Effector CD4-positive, alpha-beta T cell (primary cell): Measurements from ENCODE around the gene NTF4.
A peak's percentile ranks its signal among the peaks of the same experiment; 100 is the strongest.
"Not testable (repeated sequence)": the region's sequence is repeated elsewhere in the genome, so short reads cannot be mapped to it uniquely, and the experiment has no call there.

Experiments
- DNase-seq: peaks from one replicate; pipeline ENCODE4 v3.0.0-alpha.2; 2020

The NTF4 gene

DNA sequence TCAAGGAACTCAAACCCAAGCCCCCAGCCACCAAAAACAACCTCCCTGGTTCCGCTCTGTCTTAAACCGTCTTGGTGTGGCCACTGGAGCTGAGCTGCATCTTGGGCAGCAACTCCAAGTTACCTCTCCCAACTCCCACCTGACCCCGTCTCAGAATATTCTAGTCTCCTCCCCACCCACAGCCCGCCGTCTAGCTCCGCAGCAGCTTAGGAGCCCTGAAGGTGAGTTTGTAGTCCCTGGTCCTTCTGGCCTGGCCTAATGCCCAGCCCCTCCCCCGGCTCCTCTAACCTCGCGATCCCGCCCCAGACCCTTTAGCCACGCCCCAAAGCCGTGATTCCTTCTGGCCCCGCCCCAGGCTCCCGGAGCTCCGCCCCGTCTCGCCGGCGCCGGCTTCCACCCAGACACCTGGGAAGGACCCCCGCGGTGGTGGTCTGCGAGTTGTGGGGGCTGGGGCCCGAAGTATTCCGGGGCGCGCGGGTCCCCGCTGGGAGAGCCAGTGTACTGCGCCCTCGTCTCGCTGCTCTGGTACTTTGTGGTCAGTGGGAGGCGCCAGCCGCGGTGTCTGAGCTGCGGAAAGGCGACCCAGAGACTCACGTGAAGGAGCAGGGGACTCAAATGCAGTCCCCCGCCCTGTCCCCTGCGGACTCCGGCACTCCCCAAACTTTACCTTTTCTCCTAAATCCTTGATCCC is 45.2 kb downstream of the NTF4 start:
- DNase-seq = peak; percentile 48

- DNase-seq = not testable (repeated sequence)
These were observed 46.0 kb downstream of the NTF4 start for GRCh38 chr19:49018388-49019241.

DNA sequence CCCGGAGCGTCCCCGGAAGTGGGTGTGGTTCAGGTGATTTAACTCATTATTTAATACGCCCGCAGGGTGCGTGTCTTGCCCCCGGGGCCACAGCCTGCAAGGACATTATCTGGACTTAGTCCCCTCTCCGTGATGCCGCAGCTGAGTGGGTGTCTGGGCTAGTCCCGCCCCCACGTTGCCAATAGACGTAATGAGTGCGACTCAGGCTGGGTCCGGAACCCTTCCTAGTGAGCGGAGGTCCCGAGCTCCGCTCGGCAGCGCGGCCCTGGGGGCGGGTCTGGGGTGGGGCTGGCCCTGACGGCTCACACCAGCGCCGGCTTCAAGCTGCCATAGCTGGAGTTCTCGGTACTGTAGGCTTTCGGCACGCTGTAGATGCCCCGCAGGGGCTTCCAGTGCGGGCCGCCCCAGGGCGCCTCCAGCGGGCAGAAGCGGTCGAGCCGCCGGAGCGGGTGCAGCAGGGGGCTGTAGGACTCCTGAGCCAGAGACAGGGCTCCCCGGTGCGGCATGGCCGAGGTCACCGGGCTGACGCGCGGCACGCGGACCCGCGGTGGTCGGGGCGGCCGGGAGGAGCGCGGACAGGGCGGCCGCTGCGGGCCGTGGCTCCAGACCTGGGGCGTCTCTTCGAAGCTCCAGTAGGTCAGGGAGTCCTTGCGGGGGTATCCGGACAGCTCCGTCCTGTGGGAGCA is 46.8 kb downstream of the NTF4 start:
- DNase-seq = peak; percentile 59

DNA sequence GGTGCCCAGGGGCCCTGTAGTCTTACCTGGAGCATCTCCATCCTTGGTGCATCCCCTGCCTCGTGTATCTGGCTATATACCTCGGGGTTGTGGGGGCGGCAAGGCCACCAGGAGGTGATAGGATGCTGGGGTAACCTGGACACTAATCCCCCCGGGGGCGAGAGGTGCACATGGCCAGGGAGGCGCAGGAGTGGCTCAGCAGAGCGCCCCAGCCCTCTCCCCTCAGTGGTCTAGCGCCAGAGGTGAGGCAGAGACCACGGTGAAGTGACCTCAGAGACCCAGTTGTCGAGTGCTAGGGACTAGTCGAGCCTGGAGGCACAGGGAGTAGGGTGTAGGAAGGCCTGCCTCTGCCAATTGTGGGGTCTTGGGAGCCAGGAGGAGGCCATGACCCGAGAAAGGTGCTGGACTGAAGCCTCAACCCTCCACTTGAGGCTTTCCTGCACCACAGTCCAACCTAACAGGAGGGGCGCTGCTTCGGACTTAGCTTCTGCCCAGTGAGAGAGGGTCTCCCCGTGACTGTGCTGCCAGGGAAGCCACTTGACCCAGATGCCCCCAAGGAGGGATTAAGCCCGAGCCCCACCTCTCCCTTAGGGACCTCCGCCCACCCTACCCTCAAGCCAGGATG is 47.5 kb downstream of the NTF4 start, which contains the start of gene LHB:
LHB (minus strand) TSS at position 51 of the 625 bp plus-strand sequence; CDS start at position 41, 10 bp downstream.
- no peak for DNase-seq

DNA sequence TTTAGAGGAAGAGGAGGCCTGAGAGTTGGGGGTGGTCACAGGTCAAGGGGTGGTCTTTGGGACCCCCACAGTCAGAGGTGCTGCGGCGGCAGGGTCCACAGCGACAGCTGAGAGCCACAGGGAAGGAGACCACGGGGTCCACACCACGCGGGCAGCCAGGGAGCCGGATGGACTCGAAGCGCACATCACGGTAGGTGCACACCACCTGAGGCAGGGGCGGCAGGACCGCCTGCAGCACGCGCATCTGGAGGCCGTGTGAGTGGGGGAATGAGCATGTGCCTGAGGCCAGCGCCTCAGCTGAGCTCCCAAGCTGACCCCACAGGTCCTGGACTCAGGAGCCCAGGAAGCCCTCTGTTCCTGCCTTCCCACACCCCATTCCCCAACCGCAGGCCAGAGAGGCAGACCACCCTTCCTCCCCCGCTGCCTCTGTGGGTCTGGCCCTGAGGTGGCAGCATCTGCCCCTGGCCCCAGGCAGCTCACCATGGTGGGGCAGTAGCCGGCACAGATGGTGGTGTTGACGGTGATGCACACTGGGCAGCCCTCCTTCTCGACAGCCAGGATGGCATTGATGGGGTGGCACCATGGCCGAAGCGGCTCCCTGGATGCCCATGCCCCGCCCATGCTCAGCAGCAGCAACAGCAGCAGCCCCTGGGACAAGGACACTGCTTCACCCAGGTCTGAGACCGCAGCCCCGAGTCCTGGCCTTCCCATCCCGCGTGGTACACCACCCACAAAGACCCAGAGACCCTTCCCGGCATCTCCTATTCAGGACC is 48.4 kb downstream of the NTF4 start:
- no peak for DNase-seq

DNA sequence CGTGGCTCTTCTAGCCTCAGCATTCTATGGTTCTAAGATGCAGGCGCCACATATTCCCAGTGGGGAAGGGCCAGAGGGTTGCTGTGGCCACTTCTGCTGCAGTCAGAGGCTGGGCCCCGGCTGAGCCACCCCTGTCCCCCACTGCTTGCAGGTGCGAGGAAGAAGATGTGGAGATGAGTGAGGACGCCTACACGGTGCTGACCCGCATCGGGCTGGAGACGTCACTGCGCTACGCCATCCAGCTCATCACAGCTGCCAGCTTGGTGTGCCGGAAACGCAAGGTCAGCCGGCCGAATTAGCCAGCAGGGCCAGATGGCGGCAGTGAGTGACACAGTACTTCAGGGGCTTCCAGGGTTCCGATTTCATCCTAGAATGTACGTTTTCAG is 49.8 kb downstream of the NTF4 start:
- DNase-seq = no peak

GRCh38 chr19:49014123-49014869 is 50.3 kb downstream of the NTF4 start:
- DNase-seq = no peak

GRCh38 chr19:49011194-49011593 is 53.4 kb downstream of the NTF4 start:
- DNase-seq = no peak
